Stimulated activated CD4-positive, alpha-beta T cell treated with anti-CD3 and anti-CD28 coated beads, Interleukin-1b, Interleukin-23, amount 100 ng/mL, for 1 hour (primary cell): ENCODE data around the gene CREB1.
A peak's percentile ranks its signal among the peaks of the same experiment; 100 is the strongest.

Experiments
- DNase-seq, 2 donors: peaks; one replicate each; pipeline ENCODE4 v3.0.0-alpha.2; 2020; ENCODE audit warnings: low read depth in 2 of 2

Gene CREB1

GRCh38 chr2:207504513-207505170 lies 25.1 kb upstream of the CREB1 start:
- DNase-seq, result no peak

GRCh38 chr2:207505171-207505570 lies 24.6 kb upstream of the CREB1 start:
- no peak for DNase-seq

GRCh38 chr2:207505728-207506127 lies 24.0 kb upstream of the CREB1 start:
- no peak for DNase-seq

DNA sequence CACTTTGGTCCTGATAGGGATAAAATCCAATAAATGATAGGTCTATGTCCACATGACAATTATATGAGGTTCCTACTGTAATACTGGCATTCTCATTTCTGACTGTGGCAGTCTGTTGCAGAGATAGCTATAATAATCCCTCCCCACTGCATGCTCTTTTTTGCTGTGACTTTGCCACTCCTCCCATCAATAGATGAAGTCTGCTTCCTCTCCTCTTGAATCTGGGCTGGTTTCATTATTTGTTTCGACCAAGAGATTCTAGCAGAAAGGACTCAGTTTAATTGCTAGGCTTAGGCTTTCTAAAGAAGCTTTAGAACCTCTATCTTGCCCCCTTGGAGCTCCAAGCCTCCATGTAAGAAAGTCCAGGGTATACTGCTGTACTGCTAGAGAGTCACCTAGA lies 23.3 kb upstream of the CREB1 start:
- no peak for DNase-seq

GRCh38 chr2:207510148-207510547 lies 19.6 kb upstream of the CREB1 start:
- no peak for DNase-seq

- DNase-seq, result no peak
Observed at GRCh38 chr2:207511851-207512250, 17.9 kb upstream of the CREB1 start.

DNA sequence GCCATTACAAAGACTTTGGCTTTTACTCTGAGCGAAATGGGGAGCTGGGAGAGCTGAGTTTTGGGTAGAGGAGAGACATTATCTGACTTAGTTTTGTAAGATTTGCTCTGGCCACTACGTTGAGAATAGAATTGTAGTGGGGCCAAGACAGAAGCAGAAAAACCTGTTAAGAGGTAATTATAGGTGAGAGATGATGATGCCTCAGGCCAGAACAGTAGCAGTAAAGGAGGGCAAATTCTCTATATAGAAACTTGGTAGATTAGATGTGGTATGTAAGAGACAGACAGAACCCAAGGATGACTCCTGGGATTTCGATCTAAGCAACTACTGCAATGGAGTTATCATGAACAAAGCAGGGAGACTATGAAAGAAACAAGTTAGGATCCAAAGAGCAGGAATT lies 17.4 kb upstream of the CREB1 start:
- no peak for DNase-seq

DNA sequence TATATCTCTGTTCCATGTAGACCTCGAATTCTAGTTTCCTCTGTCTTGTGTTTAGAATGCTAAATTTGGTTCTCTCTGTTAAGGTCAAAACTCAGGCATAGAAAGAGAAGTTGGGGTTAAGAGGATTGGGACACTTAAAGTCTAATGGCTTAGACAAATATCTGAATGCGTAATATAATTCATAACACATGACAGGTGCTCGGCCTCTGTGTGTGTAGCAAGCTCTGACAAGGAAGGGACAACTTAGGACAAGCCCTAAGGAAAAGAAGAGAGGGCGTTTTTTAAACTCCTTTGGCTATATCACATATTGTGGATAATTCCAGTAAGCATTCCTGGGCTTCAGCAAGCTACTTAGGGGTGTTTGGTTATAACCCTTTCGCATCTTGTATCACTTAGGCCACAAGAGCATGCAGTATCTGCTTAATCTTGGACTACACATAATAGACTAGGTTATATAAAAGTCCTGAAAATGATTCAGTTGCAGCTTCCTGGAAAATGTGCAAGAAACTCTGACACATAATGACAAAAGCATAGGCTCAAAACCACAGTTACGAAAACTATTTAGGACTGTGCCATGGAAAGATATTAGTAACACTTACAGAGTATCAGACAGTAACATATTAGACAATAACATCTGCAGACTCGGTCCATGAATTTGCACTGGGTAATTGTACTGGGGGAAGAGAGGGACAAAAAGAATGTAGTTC lies 16.1 kb upstream of the CREB1 start:
- DNase-seq, result no peak

DNA sequence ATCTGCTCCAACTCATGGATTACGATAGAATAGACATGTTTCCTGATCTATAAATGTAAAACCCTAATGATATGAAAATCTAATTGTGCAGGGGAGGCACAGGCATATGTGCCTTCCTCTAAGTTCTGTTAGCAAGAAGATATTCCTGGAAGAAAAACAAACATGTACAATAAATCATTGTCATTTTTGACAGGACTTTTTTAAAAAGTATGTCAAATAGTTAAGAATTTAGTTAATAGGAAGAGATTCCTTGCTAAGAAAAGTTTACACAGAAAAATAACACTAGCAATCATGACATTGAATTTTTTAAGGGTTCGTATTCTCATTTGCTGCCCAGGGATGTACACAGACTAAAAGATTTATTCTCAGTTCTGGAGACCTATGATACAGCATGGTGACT lies 15.3 kb upstream of the CREB1 start:
- no peak for DNase-seq

- no peak for DNase-seq
Observed at GRCh38 chr2:207515671-207516070, 14.1 kb upstream of the CREB1 start.

- DNase-seq, result no peak
Observed at GRCh38 chr2:207516206-207516605, 13.6 kb upstream of the CREB1 start.

DNA sequence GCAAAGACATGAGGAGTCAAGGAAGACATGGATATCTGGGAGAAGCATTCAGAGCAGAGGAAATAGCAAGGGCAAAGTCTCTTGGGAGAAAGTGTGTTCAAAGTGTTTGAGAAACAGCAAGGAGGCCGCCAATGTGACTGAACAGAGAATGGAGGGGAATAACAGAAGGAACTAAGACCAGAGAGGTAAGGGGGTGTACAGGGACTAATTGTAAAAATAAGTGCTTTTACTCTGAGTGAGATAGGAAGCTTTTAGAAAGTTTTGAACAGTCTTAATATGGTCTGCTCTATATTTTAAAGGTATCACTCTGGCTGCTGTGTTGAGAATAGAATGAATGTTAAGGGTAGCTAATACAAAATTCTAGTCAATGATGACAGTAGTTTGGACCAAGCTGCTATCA lies 6.8 kb upstream of the CREB1 start:
- no peak for DNase-seq

DNA sequence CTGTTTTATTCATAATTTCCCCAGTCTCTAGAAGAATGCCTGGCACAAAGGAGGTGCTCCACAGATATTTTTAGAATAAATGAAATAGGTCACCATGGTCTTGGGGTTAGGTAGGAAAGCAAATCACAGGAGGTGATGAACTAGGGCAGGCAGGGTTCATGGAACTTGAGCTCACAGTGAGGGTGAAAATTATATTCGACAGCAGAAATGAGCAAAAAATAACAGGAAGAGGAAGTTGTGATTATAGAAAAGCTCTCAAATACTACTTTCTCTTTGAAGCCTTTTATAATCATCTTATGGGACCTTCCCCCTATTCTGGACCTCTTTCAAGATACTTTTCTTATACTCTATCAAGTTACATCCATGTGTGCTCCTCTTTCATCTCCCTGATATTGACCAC lies 4.5 kb upstream of the CREB1 start:
- no peak for DNase-seq

DNA sequence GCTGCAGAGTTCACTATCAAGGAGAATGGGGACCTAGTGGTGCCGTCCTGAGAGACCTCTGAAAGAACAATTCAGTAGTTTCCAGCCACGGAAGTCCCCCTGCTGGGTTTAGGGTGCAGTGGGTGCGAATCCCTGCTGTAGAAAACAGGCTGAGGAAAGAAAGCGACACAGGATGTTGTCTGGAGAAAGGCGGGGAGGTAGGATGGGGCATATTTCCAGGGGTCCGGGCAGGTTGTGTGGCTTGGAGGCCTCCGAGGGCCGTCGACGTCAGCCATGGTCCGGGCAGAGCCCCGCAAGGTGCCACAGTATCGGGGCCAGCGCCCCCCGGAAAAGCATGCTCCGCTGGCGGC lies 807 bp upstream of the CREB1 start:
- DNase-seq, result peak; percentile 32 to 48

GRCh38 chr2:207530160-207531031 lies 634 bp downstream of the CREB1 start:
- peak; percentile 17 to 22 for DNase-seq

DNA sequence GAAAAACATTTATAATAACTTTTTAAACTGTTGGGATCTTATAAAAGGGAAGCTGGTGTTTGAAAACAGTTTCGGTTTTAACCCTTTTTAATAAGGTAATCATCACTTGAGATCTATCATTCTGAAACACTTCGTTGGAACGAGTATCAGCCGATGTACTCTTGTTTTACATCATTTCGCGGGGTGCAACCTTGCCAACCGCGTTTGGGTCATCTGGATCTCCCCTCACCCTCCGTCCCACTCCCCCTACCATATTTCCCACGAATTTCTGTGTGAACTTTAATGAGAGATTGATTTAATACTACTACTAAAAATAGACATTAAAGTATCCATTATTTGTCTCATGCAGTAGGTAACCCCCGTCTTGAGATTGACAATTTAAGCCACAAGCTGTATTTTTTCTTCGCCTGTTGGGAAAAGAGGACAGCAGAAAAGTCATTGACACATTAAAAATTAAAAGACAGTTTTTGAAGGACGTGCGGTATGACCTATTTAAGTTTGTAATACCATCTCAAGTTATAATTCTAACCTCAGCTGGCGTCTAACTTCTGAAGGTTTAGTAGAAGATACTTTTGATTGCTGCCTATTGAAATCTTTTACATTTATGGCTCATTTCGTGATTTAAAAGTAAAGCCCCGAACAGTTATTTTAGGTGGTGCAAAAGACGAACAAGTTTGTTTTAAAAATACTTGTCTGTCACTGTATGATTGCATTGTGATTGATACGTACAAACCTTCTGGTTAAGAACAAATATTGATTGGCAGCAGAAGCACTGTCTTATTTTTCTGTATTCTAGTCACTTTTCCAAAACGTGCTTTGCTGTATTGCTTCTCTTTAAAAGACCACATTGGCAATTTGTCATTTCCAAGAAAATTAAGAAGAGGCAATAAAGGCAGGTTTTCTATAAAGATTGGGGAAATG lies 1.5 kb downstream of the CREB1 start:
- DNase-seq, result no peak

DNA sequence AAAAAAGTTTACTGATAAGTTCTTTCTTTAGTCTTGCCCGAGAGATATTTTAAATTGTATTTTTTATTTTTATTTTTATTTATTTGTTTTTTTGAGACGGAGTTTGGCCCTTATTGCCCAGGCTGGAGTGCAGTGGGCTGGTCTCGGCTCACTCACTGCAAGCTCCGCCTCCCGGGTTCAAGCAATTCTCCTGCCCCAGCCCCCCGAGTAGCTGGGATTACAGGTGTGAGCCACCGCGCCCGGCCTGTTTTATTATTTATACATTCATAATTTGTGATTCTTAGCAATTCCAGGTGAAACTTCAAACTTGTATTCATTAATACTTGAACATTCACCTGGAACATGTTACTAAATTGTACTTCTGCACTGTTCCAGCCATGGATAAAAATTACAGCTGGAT lies 2.9 kb downstream of the CREB1 start:
- no peak for DNase-seq

- DNase-seq, result no peak
Observed at GRCh38 chr2:207533461-207534008, 3.8 kb downstream of the CREB1 start.

- DNase-seq, result no peak
Observed at GRCh38 chr2:207534417-207534816, 4.7 kb downstream of the CREB1 start.

DNA sequence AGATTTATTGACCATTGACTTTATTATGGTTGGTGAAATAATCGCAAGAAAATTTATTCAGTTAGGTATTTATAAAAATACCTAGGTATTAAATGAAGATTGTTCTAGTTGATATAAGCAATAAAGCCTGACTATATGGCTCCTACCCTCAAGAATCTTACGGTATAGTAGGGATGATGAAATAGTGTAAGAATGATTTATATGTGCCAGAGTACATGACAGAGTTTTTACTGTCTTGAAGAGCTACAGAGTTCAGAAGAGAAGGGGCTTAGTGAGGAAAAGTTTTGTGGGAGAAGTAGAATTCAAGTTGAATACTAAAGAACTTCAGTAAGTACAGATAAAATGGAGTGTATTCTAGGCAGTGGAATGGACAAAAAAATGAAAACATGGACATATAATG lies 9.7 kb downstream of the CREB1 start:
- no peak for DNase-seq

DNA sequence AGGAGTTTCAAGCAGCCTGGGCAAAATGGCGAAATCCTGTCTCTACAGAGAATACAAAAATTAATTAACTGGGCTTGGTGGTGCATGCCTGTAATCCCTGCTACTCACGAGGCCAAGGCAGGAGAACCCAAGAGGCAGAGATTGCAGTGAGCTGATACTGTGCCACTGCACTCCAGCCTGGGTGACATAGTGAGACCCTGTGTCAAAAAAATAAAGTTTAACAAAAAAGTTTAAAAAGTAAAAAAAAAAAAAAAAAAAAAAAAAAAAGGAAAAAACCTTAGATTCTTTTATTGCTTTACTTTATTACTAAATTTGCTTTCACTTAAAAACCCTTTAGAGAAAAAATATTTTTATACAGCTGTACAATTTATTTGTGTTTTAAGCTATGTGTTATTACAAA lies 10.7 kb downstream of the CREB1 start:
- no peak for DNase-seq

GRCh38 chr2:207541933-207542332 lies 12.2 kb downstream of the CREB1 start:
- no peak for DNase-seq
